ENCODE data around the gene PPIF.
A peak's percentile ranks its signal among the peaks of the same experiment; 100 is the strongest.

The PPIF gene

GRCh38 chr10:79390057-79390456 is 42.8 kb downstream of the PPIF start:
- DNase-seq: no peak

GRCh38 chr10:79390551-79391229 is 43.4 kb downstream of the PPIF start:
- no peak for DNase-seq

GRCh38 chr10:79391231-79392019 is 44.2 kb downstream of the PPIF start:
- DNase-seq: no peak

GRCh38 chr10:79392020-79392398 is 44.7 kb downstream of the PPIF start:
- no peak for DNase-seq

- DNase-seq: no peak
These were observed 45.4 kb downstream of the PPIF start for GRCh38 chr10:79392506-79393176.

- DNase-seq: no peak
These were observed 46.1 kb downstream of the PPIF start for GRCh38 chr10:79393221-79393923.

- DNase-seq: no peak
These were observed 46.8 kb downstream of the PPIF start for GRCh38 chr10:79393924-79394610.

- DNase-seq: no peak
These were observed 47.4 kb downstream of the PPIF start for GRCh38 chr10:79394664-79395063.

- DNase-seq: no peak
These were observed 49.3 kb downstream of the PPIF start for GRCh38 chr10:79396520-79396919.

- no peak for DNase-seq
These were observed 49.8 kb downstream of the PPIF start for GRCh38 chr10:79397051-79397450.

- DNase-seq: no peak
These were observed 50.5 kb downstream of the PPIF start for GRCh38 chr10:79397575-79398303.

GRCh38 chr10:79398642-79399041 is 51.4 kb downstream of the PPIF start:
- no peak for DNase-seq

- peak; percentile 97 for DNase-seq
These were observed 52.1 kb downstream of the PPIF start for GRCh38 chr10:79399223-79399831.

- DNase-seq: peak; percentile 51
These were observed 53.1 kb downstream of the PPIF start for GRCh38 chr10:79400146-79401004.

- DNase-seq: no peak
These were observed 54.0 kb downstream of the PPIF start for GRCh38 chr10:79401015-79401921.

- no peak for DNase-seq
These were observed 55.3 kb downstream of the PPIF start for GRCh38 chr10:79402625-79402946.

- DNase-seq: no peak
These were observed 55.7 kb downstream of the PPIF start for GRCh38 chr10:79402951-79403350.

- DNase-seq: no peak
These were observed 56.4 kb downstream of the PPIF start for GRCh38 chr10:79403441-79404230.

GRCh38 chr10:79404231-79404609 is 57.0 kb downstream of the PPIF start:
- DNase-seq: peak; percentile 61
